Mesendoderm (in vitro differentiated cells): Measurements from ENCODE around the gene APBA2.

ENCODE experiments used
- DNase-seq: peaks from one replicate; pipeline ENCODE4 v3.0.0; 2013
- H2AK5ac ChIP-seq: 2 replicates; pipeline ENCODE4 v1.6.1; 2013; ENCODE audit warnings: low read length, inconsistent platforms
- H2BK120ac ChIP-seq: 2 replicates; pipeline ENCODE4 v1.6.1; 2013; ENCODE audit warnings: low read depth, mild to moderate bottlenecking, low read length, moderate library complexity, mixed read lengths
- H2BK15ac ChIP-seq: replicated peaks from 2 replicates; pipeline ENCODE4 v1.6.1; 2013; ENCODE audit warnings: low read depth, mild to moderate bottlenecking, moderate library complexity
- H2BK5ac ChIP-seq: 2 replicates; pipeline ENCODE4 v1.6.1; 2013; ENCODE audit warnings: low read length, inconsistent platforms
- H3K18ac ChIP-seq: 2 replicates; pipeline ENCODE4 v1.6.1; 2013; ENCODE audit warnings: mild to moderate bottlenecking, low read length, mixed read lengths
- H3K23ac ChIP-seq: one replicate; pipeline ENCODE4 v1.6.1; 2013; ENCODE audit warnings: low read length
- H3K27ac ChIP-seq: 2 replicates; pipeline ENCODE4 v1.5.1; 2013; ENCODE audit warnings: low read depth, mild to moderate bottlenecking, inconsistent platforms, low read length, moderate library complexity
- H3K27me3 ChIP-seq: 2 replicates; pipeline ENCODE4 v1.6.1; 2013; ENCODE audit warnings: low read length, control low read depth, mild to moderate bottlenecking, inconsistent platforms; ENCODE audit not compliant: insufficient read depth, poor library complexity
- H3K36me3 ChIP-seq: 2 replicates; pipeline ENCODE4 v1.6.1; 2013; ENCODE audit warnings: low read length, inconsistent platforms; ENCODE audit not compliant: control insufficient read depth, insufficient read depth
- H3K4ac ChIP-seq: one replicate; pipeline ENCODE4 v1.6.1; 2013; ENCODE audit warnings: low read depth, mild to moderate bottlenecking, low read length, moderate library complexity
- H3K4me1 ChIP-seq: 2 replicates; pipeline ENCODE4 v1.6.1; 2013; ENCODE audit warnings: low read depth, low read length, inconsistent platforms; ENCODE audit not compliant: control insufficient read depth
- H3K4me2 ChIP-seq: 2 replicates; pipeline ENCODE4 v1.6.1; 2013; ENCODE audit warnings: low read length
- H3K4me3 ChIP-seq: 2 replicates; pipeline ENCODE4 v1.5.1; 2013; ENCODE audit warnings: mild to moderate bottlenecking, low read length
- H3K56ac ChIP-seq: one replicate; pipeline ENCODE4 v1.6.1; 2013; ENCODE audit warnings: low read length
- H3K79me1 ChIP-seq: 2 replicates; pipeline ENCODE4 v1.6.1; 2013; ENCODE audit warnings: low read length, inconsistent platforms
- H3K79me2 ChIP-seq: 2 replicates; pipeline ENCODE4 v1.6.1; 2013; ENCODE audit warnings: mild to moderate bottlenecking, low read length; ENCODE audit not compliant: control insufficient read depth, insufficient read depth
- H3K9ac ChIP-seq: 2 replicates; pipeline ENCODE4 v1.6.1; 2013; ENCODE audit warnings: low read length, inconsistent platforms
- H4K5ac ChIP-seq: one replicate; pipeline ENCODE4 v1.6.1; 2013; ENCODE audit warnings: low read length
- H4K8ac ChIP-seq: one replicate; pipeline ENCODE4 v1.6.1; 2013; ENCODE audit warnings: low read depth, mild to moderate bottlenecking, control low read depth, low read length, moderate library complexity
- WGBS: extraction: QIAGEN DNeasy Blood & Tissue Kit; methylation state at CpG from one replicate; pipeline ENCODE4 v1.1.7; 2013; ENCODE audit warnings: low lambda C conversion rate, missing lambda C conversion rate; ENCODE audit not compliant: insufficient coverage; ENCODE audit errors: extremely low coverage; 5-methylcytosine and 5-hydroxymethylcytosine counted together

The APBA2 gene

DNA sequence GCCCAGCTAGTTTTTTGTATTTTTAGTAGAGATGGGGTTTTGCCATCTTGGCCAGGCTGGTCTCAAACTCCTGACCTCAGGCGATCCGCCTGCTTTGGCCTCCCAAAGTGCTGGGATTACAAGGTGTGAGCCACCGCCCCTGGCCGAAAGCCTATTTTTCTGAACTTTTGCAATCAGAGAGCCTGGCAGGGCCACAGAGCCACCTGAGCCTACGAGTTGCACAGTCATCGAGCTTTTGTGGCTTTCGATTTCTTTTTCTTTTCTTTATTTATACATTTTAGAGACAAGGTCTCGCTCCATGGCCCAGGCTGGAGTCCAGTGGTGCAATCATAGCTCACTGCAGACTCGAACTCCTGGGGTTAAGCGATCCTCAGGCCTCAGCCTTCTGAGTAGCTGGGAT, 243.4 kb downstream of the APBA2 start:
- H4K8ac ChIP-seq, result no peak overlapping the region

DNA sequence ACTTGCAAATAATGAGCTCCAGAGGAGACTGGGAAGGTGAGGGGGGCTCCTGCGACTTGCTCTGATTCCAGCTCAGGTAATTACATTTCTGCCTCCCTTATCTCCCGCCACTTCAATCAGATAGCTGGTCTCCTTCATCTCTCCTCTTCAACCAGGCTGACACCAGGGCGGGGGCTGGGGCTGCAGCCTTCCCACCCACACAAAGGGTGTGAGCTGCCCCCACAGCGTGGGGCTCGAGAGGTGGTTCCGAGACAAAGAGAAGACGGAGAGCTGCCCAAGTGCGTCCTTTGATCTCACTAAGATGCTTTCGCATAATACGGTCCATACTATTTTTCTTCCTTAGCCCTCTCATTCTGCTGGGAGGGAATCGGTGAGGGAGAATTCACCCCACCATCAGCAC, 244.2 kb downstream of the APBA2 start:
- H3K18ac ChIP-seq, result no peak overlapping the region
- no peak overlapping the region for H3K4me3 ChIP-seq
- no peak overlapping the region for H2BK120ac ChIP-seq
- DNase-seq, result peak; percentile 48
- no peak overlapping the region for H2BK15ac ChIP-seq
- WGBS, result no CpG with 5 or more reads among the region's 11 CpGs
- no peak overlapping the region for H3K4ac ChIP-seq
- no peak overlapping the region for H4K8ac ChIP-seq
- H2BK5ac ChIP-seq, result peak overlapping the region; percentile 41
- no peak overlapping the region for H4K5ac ChIP-seq
- H3K79me1 ChIP-seq, result no peaks in the 10 kb centered on the region
- H3K36me3 ChIP-seq, result no peaks in the 10 kb centered on the region
- no peak overlapping the region for H3K4me2 ChIP-seq
- H2AK5ac ChIP-seq, result no peak overlapping the region
- no peaks in the 10 kb centered on the region for H3K27me3 ChIP-seq
- H3K4me1 ChIP-seq, result peaks cover 4% of the 10 kb centered on the region
- H3K79me2 ChIP-seq, result no peaks in the 10 kb centered on the region
- no peak overlapping the region for H3K23ac ChIP-seq
- no peak overlapping the region for H3K9ac ChIP-seq
- no peak overlapping the region for H3K27ac ChIP-seq
- H3K56ac ChIP-seq, result no peak overlapping the region

More for the DNA sequence above, 243.4 kb downstream of the APBA2 start:
- Histone ChIP-seq H2BK120ac (no peak overlapping the region), H2BK5ac (no peak overlapping the region), H3K27ac (no peak overlapping the region), H3K4me2 (no peak overlapping the region), H3K56ac (no peak overlapping the region), H2AK5ac (no peak overlapping the region), H3K79me2 (no peaks in the 10 kb centered on the region), H3K27me3 (no peaks in the 10 kb centered on the region), H2BK15ac (no peak overlapping the region), H3K36me3 (no peaks in the 10 kb centered on the region), H3K4ac (no peak overlapping the region), H3K9ac (no peak overlapping the region), H3K18ac (no peak overlapping the region), H3K4me1 (peaks cover 4% of the 10 kb centered on the region), H3K23ac (no peak overlapping the region), H4K5ac (no peak overlapping the region), H3K79me1 (no peaks in the 10 kb centered on the region), H3K4me3 (no peak overlapping the region)
- DNase-seq, result no peak
- WGBS, result no CpG with 5 or more reads among the region's 10 CpGs

DNA sequence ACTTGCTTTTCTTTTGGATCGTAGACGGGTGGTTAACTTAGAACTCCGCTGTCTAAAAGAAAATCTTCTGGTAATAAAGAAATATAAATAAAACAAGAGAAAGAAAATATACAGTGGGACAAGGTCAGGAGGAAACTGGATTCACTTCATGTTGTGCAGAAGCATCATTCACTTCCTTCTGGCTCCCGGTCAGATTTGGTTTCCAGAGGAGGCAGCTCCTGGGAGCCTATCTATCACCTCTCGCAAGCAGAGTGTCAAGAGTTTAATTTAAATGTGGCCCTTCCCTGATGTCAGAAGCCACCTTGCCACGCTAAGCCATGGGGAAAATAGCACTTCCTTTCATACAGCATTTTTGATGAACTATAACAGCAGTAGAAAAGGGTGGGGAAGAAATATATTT, 244.7 kb downstream of the APBA2 start:
- no peak overlapping the region for H3K56ac ChIP-seq
- no peak overlapping the region for H3K27ac ChIP-seq
- no peaks in the 10 kb centered on the region for H3K36me3 ChIP-seq
- no CpG with 5 or more reads among the region's 6 CpGs for WGBS
- H3K9ac ChIP-seq, result no peak overlapping the region
- no peak overlapping the region for H3K4ac ChIP-seq
- H3K4me3 ChIP-seq, result no peak overlapping the region
- H4K8ac ChIP-seq, result no peak overlapping the region
- no peak overlapping the region for H2BK120ac ChIP-seq
- peak overlapping the region; percentile 41 for H2BK5ac ChIP-seq
- no peaks in the 10 kb centered on the region for H3K79me2 ChIP-seq
- H4K5ac ChIP-seq, result no peak overlapping the region
- no peaks in the 10 kb centered on the region for H3K79me1 ChIP-seq
- no peak overlapping the region for H3K18ac ChIP-seq
- peaks cover 4% of the 10 kb centered on the region for H3K4me1 ChIP-seq
- H2AK5ac ChIP-seq, result no peak overlapping the region
- no peak overlapping the region for H2BK15ac ChIP-seq
- DNase-seq, result no peak
- H3K23ac ChIP-seq, result no peak overlapping the region
- no peak overlapping the region for H3K4me2 ChIP-seq
- no peaks in the 10 kb centered on the region for H3K27me3 ChIP-seq

DNA sequence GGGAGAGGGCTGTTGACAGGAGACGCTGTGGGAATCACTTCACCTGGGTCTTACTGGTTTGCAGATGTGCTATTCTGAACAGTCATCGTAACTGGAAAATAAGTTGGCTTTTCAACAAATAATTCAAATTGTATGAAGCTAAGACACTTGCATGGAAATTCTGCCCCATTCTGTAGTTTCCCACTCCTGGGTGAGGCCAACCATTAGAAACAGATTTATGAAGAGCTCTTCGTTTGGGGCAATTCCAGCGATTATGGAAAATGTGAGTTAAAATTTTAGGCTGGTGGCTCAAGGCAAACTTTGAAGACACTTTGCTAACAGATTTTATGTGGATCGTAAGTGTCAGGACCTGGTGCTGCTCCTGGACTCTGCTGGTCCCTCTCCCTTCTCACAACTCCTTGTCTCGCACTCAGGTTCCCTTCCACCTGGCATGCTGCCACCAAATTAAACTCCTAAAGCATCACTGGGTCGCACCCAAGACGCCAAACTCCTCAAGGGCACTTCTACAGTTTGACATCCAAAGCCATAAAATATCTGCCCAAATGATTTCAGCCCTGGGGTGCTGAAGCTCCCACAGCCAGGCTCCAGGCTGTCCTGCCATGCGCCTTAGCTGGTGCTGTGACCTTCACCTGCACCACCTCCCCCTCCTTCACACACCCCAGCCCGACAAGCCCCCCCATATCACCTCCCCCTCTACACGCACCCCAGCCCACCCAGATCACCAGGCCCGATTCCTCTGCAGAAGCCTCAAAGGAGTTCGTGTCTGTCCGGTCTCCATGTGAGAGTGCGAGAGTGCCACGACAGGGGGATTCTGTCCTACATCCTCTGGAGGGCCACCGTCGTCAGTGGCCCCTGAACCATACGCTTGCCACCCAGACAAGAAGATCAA, 245.4 kb downstream of the APBA2 start:
- no peak for DNase-seq
- H3K36me3 ChIP-seq, result no peaks in the 10 kb centered on the region
- H3K27me3 ChIP-seq, result no peaks in the 10 kb centered on the region
- no peak overlapping the region for H3K4me3 ChIP-seq
- H2BK120ac ChIP-seq, result no peak overlapping the region
- H3K23ac ChIP-seq, result no peak overlapping the region
- H3K79me2 ChIP-seq, result no peaks in the 10 kb centered on the region
- no peak overlapping the region for H2AK5ac ChIP-seq
- H3K9ac ChIP-seq, result no peak overlapping the region
- peaks cover 4% of the 10 kb centered on the region for H3K4me1 ChIP-seq
- H2BK15ac ChIP-seq, result no peak overlapping the region
- no peak overlapping the region for H4K8ac ChIP-seq
- H3K4me2 ChIP-seq, result no peak overlapping the region
- no CpG with 5 or more reads among the region's 19 CpGs for WGBS
- no peak overlapping the region for H3K18ac ChIP-seq
- peak overlapping the region; percentile 75 for H3K56ac ChIP-seq
- no peak overlapping the region for H3K4ac ChIP-seq
- H3K79me1 ChIP-seq, result no peaks in the 10 kb centered on the region
- H4K5ac ChIP-seq, result no peak overlapping the region
- no peak overlapping the region for H3K27ac ChIP-seq
- H2BK5ac ChIP-seq, result no peak overlapping the region

DNA sequence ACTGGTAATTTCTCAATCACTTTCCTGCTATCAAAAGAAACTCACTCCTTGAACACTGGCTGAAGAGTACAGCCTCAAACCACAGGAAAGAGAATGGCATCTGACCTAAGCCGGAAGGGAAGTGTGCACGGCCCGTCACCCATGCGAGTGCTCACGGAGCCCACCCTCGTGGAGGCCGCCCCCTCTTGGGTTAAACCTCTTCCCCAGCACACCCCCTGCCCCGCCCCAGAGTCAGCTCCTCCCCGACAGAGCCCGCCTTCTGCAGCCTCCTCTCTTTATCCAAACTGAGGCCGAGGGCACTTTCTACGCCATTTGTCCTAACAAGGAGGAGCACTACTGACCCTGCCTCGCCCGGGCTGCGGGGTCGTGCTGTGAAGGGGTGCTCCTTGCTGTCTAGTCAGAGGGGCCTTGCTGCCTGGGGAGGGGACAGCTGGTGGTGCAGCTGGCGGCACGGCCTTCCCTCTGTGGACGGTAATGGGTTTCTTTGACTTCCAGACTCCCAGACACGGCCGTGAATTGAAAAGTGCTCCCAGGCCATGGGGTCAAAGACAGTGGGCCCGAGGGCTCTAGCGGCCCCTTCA, 246.2 kb downstream of the APBA2 start:
- H4K8ac ChIP-seq, result no peak overlapping the region
- H3K36me3 ChIP-seq, result no peaks in the 10 kb centered on the region
- no peak for DNase-seq
- H3K56ac ChIP-seq, result no peak overlapping the region
- H2BK120ac ChIP-seq, result no peak overlapping the region
- H3K23ac ChIP-seq, result no peak overlapping the region
- H3K9ac ChIP-seq, result no peak overlapping the region
- no peak overlapping the region for H4K5ac ChIP-seq
- no CpG with 5 or more reads among the region's 23 CpGs for WGBS
- H2AK5ac ChIP-seq, result no peak overlapping the region
- H3K27me3 ChIP-seq, result no peaks in the 10 kb centered on the region
- H3K27ac ChIP-seq, result no peak overlapping the region
- no peak overlapping the region for H2BK5ac ChIP-seq
- H3K79me2 ChIP-seq, result no peaks in the 10 kb centered on the region
- H2BK15ac ChIP-seq, result no peak overlapping the region
- H3K4me3 ChIP-seq, result no peak overlapping the region
- no peaks in the 10 kb centered on the region for H3K79me1 ChIP-seq
- peaks cover 4% of the 10 kb centered on the region for H3K4me1 ChIP-seq
- no peak overlapping the region for H3K4ac ChIP-seq
- no peak overlapping the region for H3K4me2 ChIP-seq
- no peak overlapping the region for H3K18ac ChIP-seq
